Uterus (tissue), 2 donors: ENCODE data around the gene TOX3.

ENCODE experiments used
- POLR2A ChIP-seq, 2 donors: fragments of 450-650 bp; IDR thresholded peaks; one replicate each; pipeline ENCODE4 v1.6.1; 2016; ENCODE audit warnings: antibody characterized with exemption in 2 of 2, mild to moderate bottlenecking in 1 of 2, moderate library complexity in 1 of 2
- TF ChIP-seq, protein P1 (sequence below), 4 experiments: fragments of 200-600 bp in 2 of 4; fragments of 450-650 bp in 2 of 4; sonication (generic) in 2 of 4; IDR thresholded peaks; one replicate each; pipeline ENCODE4 v1.5.1; 2016 to 2019; ENCODE audit warnings: antibody characterized with exemption in 4 of 4, mild to moderate bottlenecking in 2 of 4, moderate library complexity in 1 of 4

DNA sequence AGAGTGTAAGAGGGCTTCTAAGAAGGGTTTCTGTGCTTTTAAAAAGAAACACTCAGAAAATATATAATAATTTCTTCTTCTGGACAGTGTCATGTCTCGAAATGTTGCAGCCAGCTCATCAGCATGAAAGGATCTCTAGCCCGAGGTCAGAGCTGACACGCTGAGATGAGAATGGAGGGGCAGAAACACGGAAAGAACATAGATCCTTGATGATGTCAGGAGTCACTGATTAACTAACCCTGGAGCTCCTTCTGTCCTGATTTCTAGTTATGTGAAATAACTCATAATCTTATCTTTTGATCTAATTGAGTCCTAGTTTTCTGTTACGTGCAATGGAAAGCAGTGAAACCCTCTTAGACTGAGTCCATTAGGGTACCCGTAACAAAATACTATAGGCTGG lies 10.3 kb upstream of the TOX3 start:
- TF ChIP-seq, protein P1, sequence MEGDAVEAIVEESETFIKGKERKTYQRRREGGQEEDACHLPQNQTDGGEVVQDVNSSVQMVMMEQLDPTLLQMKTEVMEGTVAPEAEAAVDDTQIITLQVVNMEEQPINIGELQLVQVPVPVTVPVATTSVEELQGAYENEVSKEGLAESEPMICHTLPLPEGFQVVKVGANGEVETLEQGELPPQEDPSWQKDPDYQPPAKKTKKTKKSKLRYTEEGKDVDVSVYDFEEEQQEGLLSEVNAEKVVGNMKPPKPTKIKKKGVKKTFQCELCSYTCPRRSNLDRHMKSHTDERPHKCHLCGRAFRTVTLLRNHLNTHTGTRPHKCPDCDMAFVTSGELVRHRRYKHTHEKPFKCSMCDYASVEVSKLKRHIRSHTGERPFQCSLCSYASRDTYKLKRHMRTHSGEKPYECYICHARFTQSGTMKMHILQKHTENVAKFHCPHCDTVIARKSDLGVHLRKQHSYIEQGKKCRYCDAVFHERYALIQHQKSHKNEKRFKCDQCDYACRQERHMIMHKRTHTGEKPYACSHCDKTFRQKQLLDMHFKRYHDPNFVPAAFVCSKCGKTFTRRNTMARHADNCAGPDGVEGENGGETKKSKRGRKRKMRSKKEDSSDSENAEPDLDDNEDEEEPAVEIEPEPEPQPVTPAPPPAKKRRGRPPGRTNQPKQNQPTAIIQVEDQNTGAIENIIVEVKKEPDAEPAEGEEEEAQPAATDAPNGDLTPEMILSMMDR (IDR thresholded peaks at IDR 0.05), result no peak
- no peak for TF ChIP-seq POLR2A (IDR thresholded peaks at IDR 0.05)
